Right cardiac atrium (tissue), 5 donors: ENCODE measurements around the gene MAPK8IP1. TPM values are rescaled to one million over a fixed set of nuclear protein-coding genes. Genes with fewer than 3 reads are reported as not detected.
"Not testable (repeated sequence)": the region's sequence is repeated elsewhere in the genome, so short reads cannot be mapped to it uniquely, and the experiment has no call there.

ENCODE experiments used
- ATAC-seq, 2 donors: fragments of 200-7000 bp; cut with Tn5 transposase; one replicate each; pipeline versions ENCODE4 v1.8.0 to v1.9.1; 2020; ENCODE audit warnings: moderate library complexity in 2 of 2, mild to moderate bottlenecking in 1 of 2
- DNase-seq, 3 donors: peaks; one replicate each; pipeline ENCODE4 v3.0.0-alpha.2; 2020
- H3K27ac ChIP-seq: one replicate; pipeline ENCODE4 v1.5.1; 2013; ENCODE audit warnings: mild to moderate bottlenecking, low read length, control low read depth, moderate library complexity
- H3K27me3 ChIP-seq: one replicate; pipeline ENCODE4 v1.6.1; 2013; ENCODE audit not compliant: control insufficient read depth, insufficient read depth
- H3K4me1 ChIP-seq: one replicate; pipeline ENCODE4 v1.6.1; 2013; ENCODE audit warnings: low read length; ENCODE audit not compliant: control insufficient read depth, insufficient read depth
- H3K4me3 ChIP-seq: one replicate; pipeline ENCODE4 v1.5.1; 2013; ENCODE audit warnings: low read length, control low read depth
- H3K9me3 ChIP-seq: one replicate; pipeline ENCODE4 v1.6.1; 2013; ENCODE audit warnings: low read length; ENCODE audit not compliant: control insufficient read depth
- WGBS: extraction: QIAGEN DNeasy Blood & Tissue Kit; methylation state at CpG from one replicate; pipeline ENCODE4 v1.1.7; 2013; 5-methylcytosine and 5-hydroxymethylcytosine counted together
- intact Hi-C, 4 donors: fragments of 100-400 bp; cut with DNase I; formaldehyde crosslinking; loops; one replicate each; pipeline versions ENCODE4 v1.11.0 to v1.14.0; 2022 to 2023
- long read RNA-seq, 4 donors: library from polyadenylated mRNA; unstranded; transcript quantifications; one replicate each; pipeline ENCODE4 v2.0.0, GENCODE V29; 2020 to 2021
- polyA plus RNA-seq: library from polyadenylated mRNA; stranded (reverse); fragments of 200-250 nt; gene quantifications from one replicate; pipeline ENCODE4 v1.2.3, GENCODE V29; 2013
- total RNA-seq, 4 donors: library from RNA; stranded (reverse); fragmentation: NEBNext Ultra II Directional; extraction: Animal tissue kit (Norgen Biotek cat#: 25700); gene quantifications; one replicate each; pipeline ENCODE4 v1.2.1, GENCODE V29; 2021
- donor health status: healthy with polysubstance abuse.
- donor health status: DM: no; HTN: yes; CAD: no.
- donor health status: DM: no; HTN: no; CAD: no.
- donor health status: DM: no; HTN: yes; CAD: no; lungs with severe emphysema.
- donor health status: DM: yes; HTN: yes; CAD: no.

Gene MAPK8IP1
- total RNA-seq (1 to 10 TPM; 5.8 to 7.4 (median 6.3) TPM), polyA plus RNA-seq (6.4 TPM)
- long read RNA-seq, donor 1, partial matches to known transcripts, result 12 of 13 reads
- long read RNA-seq, donor 1, other reads (novel, unspliced or antisense), result 1 of 13 reads
- long read RNA-seq, donor 2, partial matches to known transcripts, result 9 of 11 reads
- long read RNA-seq, donor 2, other reads (novel, unspliced or antisense), result 2 of 11 reads
- long read RNA-seq, donor 3, partial matches to known transcripts, result 10 of 10 reads
- long read RNA-seq, donor 3, other reads (novel, unspliced or antisense), result 0 of 10 reads
- long read RNA-seq, donor 4, partial matches to known transcripts, result 4 of 5 reads
- long read RNA-seq, donor 4, other reads (novel, unspliced or antisense), result 1 of 5 reads

DNA sequence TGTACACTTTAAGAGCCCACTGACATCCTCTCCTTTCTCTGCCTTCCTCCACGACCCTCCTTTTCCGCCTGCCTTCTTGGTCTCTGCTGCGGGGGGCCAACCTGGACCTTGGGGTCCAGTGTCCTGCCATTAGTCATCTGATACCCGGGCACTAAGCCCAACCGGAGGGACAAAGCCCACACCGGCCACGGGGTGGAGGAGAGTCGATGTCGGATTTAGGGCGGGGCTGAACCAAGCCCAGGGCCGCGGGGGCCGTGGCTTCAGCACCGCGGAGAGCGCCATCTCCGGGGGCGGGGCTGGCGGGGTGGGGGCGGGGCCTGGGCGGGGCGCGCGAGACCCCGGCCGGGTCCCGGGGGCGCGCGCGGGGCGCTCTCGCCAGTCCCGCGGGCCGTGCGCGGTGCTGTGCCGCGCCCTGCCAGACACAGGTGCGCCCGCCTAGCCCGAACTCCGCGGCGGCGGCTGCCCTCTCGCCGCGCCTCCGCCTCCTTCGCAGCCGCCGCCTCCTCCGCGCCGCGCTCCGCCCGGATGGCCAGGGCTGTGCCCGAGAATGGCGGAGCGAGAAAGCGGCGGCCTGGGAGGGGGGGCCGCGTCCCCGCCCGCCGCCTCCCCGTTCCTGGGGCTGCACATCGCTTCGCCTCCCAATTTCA is at the start of gene MAPK8IP1:
MAPK8IP1 (plus strand) TSS at position 378 of the 647 bp plus-strand sequence; CDS start at position 548, 170 bp downstream.
- Histone ChIP-seq H3K9me3 (no peaks in the 10 kb centered on the region), H3K4me1 (no peaks in the 10 kb centered on the region), H3K4me3 (peak within 1 kb of the TSS; percentile 57), H3K27me3 (no peaks in the 10 kb centered on the region), H3K27ac (no peak within 1 kb of the TSS)
- DNase-seq (peak; percentile 58 to 86 (median 83)), ATAC-seq (peak; percentile 75 to 76)
- intact Hi-C loops, result no loop called here
- WGBS, result 2% methylated on average over 72 of the region's 73 CpGs

GRCh38 chr11:45839204-45839603 is 46.2 kb upstream of the MAPK8IP1 start:
- Histone ChIP-seq H3K27ac (no peak overlapping the region), H3K4me1 (no peaks in the 10 kb centered on the region), H3K27me3 (no peaks in the 10 kb centered on the region), H3K4me3 (no peak overlapping the region), H3K9me3 (no peaks in the 10 kb centered on the region)
- 91% methylated on average over 6 of the region's 6 CpGs for WGBS
- DNase-seq (no peak), ATAC-seq (no peak)
- intact Hi-C loops, result no loop called here

GRCh38 chr11:45840251-45840650 is 45.2 kb upstream of the MAPK8IP1 start:
- not testable (repeated sequence) for H3K4me3 ChIP-seq, H3K9me3 ChIP-seq, DNase-seq, ATAC-seq, H3K4me1 ChIP-seq, H3K27me3 ChIP-seq, H3K27ac ChIP-seq
- intact Hi-C loops, result loop anchor here in 1 of 4 donors (10.0 kb wide), 1 partner anchor 165 kb away; no protein-coding TSS in a partner anchor
- 83% methylated on average over 13 of the region's 13 CpGs for WGBS

- peak; percentile 39 to 46 for ATAC-seq
- no peaks in the 10 kb centered on the region for H3K4me1 ChIP-seq
- no peak overlapping the region for H3K27ac ChIP-seq
- no peaks in the 10 kb centered on the region for H3K9me3 ChIP-seq
- no peaks in the 10 kb centered on the region for H3K27me3 ChIP-seq
- peak; percentile 89 to 96 (median 93) for DNase-seq
- 17% methylated on average over 22 of the region's 22 CpGs for WGBS
- intact Hi-C loops, result loop anchor here in 1 of 4 donors (10.0 kb wide), 1 partner anchor 161 kb away; no protein-coding TSS in a partner anchor
- peak overlapping the region; percentile 39 for H3K4me3 ChIP-seq
These were observed 42.1 kb upstream of the MAPK8IP1 start for GRCh38 chr11:45843158-45843924.

DNA sequence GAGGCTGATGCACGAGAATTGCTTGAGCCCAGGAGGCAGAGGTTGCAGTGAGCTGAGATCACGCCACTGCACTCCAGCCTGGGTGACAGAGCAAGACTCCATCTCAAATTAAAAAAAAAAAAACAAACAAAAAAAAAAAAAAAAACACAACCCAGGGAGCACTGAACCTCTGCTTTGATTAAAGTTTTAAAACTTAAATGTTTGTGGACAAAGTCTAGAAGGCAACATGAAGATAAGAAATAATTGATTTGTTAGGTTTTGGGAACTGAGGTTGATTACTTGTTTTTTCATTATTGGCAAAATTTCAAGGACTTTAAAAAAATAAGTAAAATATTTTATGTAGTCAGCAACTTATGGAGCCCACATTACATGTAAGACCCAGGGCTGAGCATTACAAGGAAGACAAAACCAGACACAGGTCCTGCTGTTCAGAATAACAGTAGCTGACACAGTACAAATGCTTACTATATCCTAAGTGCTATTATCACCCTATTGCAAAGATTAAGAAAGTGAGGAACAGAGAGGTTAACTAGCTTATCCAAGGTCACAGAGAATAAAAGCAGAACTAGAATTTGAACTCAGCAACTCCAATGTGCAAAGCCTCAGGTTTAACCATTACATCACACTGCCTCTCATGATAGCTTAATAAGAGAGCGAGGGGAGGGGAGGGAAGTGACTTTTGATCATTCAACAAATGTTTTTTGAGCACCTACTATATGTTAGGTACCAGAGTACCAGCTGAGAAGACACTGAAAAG is 40.5 kb upstream of the MAPK8IP1 start:
- intact Hi-C loops, result loop anchor here in 1 of 4 donors (10.0 kb wide), 1 partner anchor 160 kb away; no protein-coding TSS in a partner anchor
- no peak for ATAC-seq
- 81% methylated on average over 3 of the region's 3 CpGs for WGBS

DNA sequence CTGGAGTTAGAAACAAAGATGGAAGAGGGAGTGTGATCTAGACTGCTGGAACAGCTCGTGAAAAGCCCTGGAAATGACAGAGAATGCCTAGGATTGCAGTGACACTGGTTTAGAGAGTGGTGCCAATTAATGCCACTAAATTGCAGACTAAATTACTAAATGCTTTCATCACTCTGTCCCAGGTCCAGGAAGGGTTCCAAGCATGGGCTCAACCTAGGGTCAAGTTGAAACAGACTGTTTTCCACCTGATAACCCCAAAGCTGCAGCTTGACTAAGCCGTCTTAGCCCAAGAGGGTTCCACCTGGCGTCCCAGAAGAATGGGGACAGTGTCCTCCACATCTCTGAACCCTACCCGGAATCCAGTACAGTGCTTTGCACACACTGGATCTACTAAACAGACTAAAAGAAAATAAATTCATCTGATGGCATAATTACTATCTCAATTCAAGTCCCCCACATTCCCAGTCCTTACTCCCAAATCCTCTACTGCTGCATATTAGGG is 39.2 kb upstream of the MAPK8IP1 start:
- Histone ChIP-seq H3K27ac (peak overlapping the region; percentile 88), H3K4me1 (peaks cover 5% of the 10 kb centered on the region)
- intact Hi-C loops, result loop anchor here in 1 of 4 donors (10.0 kb wide), 1 partner anchor 159 kb away; no protein-coding TSS in a partner anchor

More for the DNA sequence above, 40.5 kb upstream of the MAPK8IP1 start:
- no peaks in the 10 kb centered on the region for H3K9me3 ChIP-seq
- H3K4me3 ChIP-seq, result no peak overlapping the region
- peaks cover 2% of the 10 kb centered on the region for H3K4me1 ChIP-seq
- no peaks in the 10 kb centered on the region for H3K27me3 ChIP-seq
- DNase-seq, result no peak
- H3K27ac ChIP-seq, result no peak overlapping the region

GRCh38 chr11:45846974-45847910 is 38.2 kb upstream of the MAPK8IP1 start, which contains the start of gene CRY2:
TSS of gene CRY2 (plus strand) at chr11:45847475. CDS start at chr11:45847491, 16 bp downstream.
- intact Hi-C loops, result loop anchor here in 1 of 4 donors (10.0 kb wide), 1 partner anchor 158 kb away; no protein-coding TSS in a partner anchor
- under 1% methylated on average over 75 of the region's 75 CpGs for WGBS
- ATAC-seq (peak; percentile 98), DNase-seq (peak; percentile 99 to 100 (median 100))
- Histone ChIP-seq H3K27ac (peak within 1 kb of the TSS; percentile 94), H3K4me3 (peak within 1 kb of the TSS; percentile 90), H3K4me1 (peaks cover 8% of the 10 kb centered on the region), H3K9me3 (no peaks in the 10 kb centered on the region), H3K27me3 (no peaks in the 10 kb centered on the region)

More for the DNA sequence above, 39.2 kb upstream of the MAPK8IP1 start:
- Histone ChIP-seq H3K27me3 (no peaks in the 10 kb centered on the region), H3K4me3 (no peak overlapping the region), H3K9me3 (no peaks in the 10 kb centered on the region)
- no peak for ATAC-seq
- WGBS, result 81% methylated on average over 4 of the region's 4 CpGs
- no peak for DNase-seq

GRCh38 chr11:45847911-45848316 is 37.5 kb upstream of the MAPK8IP1 start:
- no peaks in the 10 kb centered on the region for H3K27me3 ChIP-seq
- intact Hi-C loops, result loop anchor here in 1 of 4 donors (10.0 kb wide), 1 partner anchor 157 kb away; no protein-coding TSS in a partner anchor
- H3K4me1 ChIP-seq, result peaks cover 12% of the 10 kb centered on the region
- H3K27ac ChIP-seq, result peak overlapping the region; percentile 94
- ATAC-seq, result peak; percentile 45 to 72
- no peaks in the 10 kb centered on the region for H3K9me3 ChIP-seq
- peak overlapping the region; percentile 90 for H3K4me3 ChIP-seq
- DNase-seq, result peak; percentile 64 to 80 (median 71)
- WGBS, result under 1% methylated on average over 16 of the region's 16 CpGs

GRCh38 chr11:45848654-45849081 is 36.8 kb upstream of the MAPK8IP1 start:
- peak overlapping the region; percentile 90 for H3K4me3 ChIP-seq
- ATAC-seq, result no peak
- peak overlapping the region; percentile 94 for H3K27ac ChIP-seq
- intact Hi-C loops, result loop anchor here in 1 of 4 donors (10.0 kb wide), 1 partner anchor 156 kb away; no protein-coding TSS in a partner anchor
- 48% methylated on average over 8 of the region's 8 CpGs for WGBS
- H3K9me3 ChIP-seq, result no peaks in the 10 kb centered on the region
- DNase-seq, result no peak
- no peaks in the 10 kb centered on the region for H3K27me3 ChIP-seq
- H3K4me1 ChIP-seq, result peaks cover 13% of the 10 kb centered on the region
